H1 (cell line): ENCODE measurements around the gene C2orf72. TPM values are rescaled to one million over a fixed set of nuclear protein-coding genes. Genes with fewer than 3 reads are reported as not detected.

Experiments used
- CTCF ChIA-PET: fragments of 300-600 bp; sonication (Branson Sonifier 250); formaldehyde crosslinking; loops from one replicate; lab custom pipeline; 2021; ENCODE audit not compliant: partially characterized antibody; lab: Charles Lee
- POLR2A ChIA-PET: fragments of 300-600 bp; sonication (Branson Sonifier 250); formaldehyde crosslinking; loops from one replicate; lab custom pipeline; 2021; ENCODE audit warnings: inconsistent platforms; ENCODE audit not compliant: partially characterized antibody; lab: Charles Lee
- DNase-seq, 2 experiments: peaks; one replicate each; pipeline versions ENCODE4 v3.0.0 to v3.0.0-alpha.2; 2010 to 2022; ENCODE audit warnings: low spot score in 2 of 2, low read depth in 1 of 2, mixed read lengths in 1 of 2
- FAIRE-seq: peaks from 2 replicates; lab custom pipeline; 2011; peaks lifted over from hg19 to GRCh38; lab: Jason Lieb, UNC
- H2AFZ ChIP-seq: 2 replicates; pipeline ENCODE4 v1.8.1; 2012; ENCODE audit warnings: low read length, inconsistent platforms
- H2AK5ac ChIP-seq: 2 replicates; pipeline ENCODE4 v1.6.1; 2013; ENCODE audit warnings: low read depth, low read length
- H2BK120ac ChIP-seq: replicated peaks from 2 replicates; pipeline ENCODE3; 2013; ENCODE audit warnings: low read depth, low read length, inconsistent platforms
- H2BK12ac ChIP-seq: 2 replicates; pipeline ENCODE4 v1.6.1; 2013; ENCODE audit warnings: low read depth, low read length
- H2BK15ac ChIP-seq: 2 replicates; pipeline ENCODE4 v1.6.1; 2013; ENCODE audit warnings: low read length
- H2BK20ac ChIP-seq: 2 replicates; pipeline ENCODE4 v1.6.1; 2013; ENCODE audit warnings: low read length
- H2BK5ac ChIP-seq: 2 replicates; pipeline ENCODE4 v1.6.1; 2013; ENCODE audit warnings: low read depth, low read length
- H3K14ac ChIP-seq: 2 replicates; pipeline ENCODE4 v1.6.1; 2013; ENCODE audit warnings: inconsistent platforms; ENCODE audit not compliant: insufficient read length
- H3K18ac ChIP-seq: 2 replicates; pipeline ENCODE4 v1.6.1; 2013; ENCODE audit warnings: low read length; ENCODE audit errors: extremely low read depth
- H3K23ac ChIP-seq: 2 replicates; pipeline ENCODE4 v1.6.1; 2013; ENCODE audit warnings: inconsistent platforms; ENCODE audit not compliant: insufficient read length
- H3K23me2 ChIP-seq: 2 replicates; pipeline ENCODE4 v1.6.1; 2013; ENCODE audit warnings: low read depth, low read length
- H3K27ac ChIP-seq: 2 replicates; pipeline ENCODE4 v1.6.1; 2011; ENCODE audit warnings: low read depth, low read length, inconsistent platforms
- H3K27me3 ChIP-seq, 4 experiments: replicated peaks in 1 of 4; 1 replicate in 1 of 4; 2 replicates in 3 of 4; pipeline versions ENCODE4 v1.6.1 to v1.8.1; 2011 to 2013; ENCODE audit warnings: low read length in 3 of 4, mild to moderate bottlenecking in 3 of 4, inconsistent platforms in 2 of 4, mixed read lengths in 2 of 4, moderate library complexity in 1 of 4; ENCODE audit not compliant: control insufficient read depth in 3 of 4, insufficient read depth in 3 of 4; ENCODE audit errors: extremely low read depth in 1 of 4
- H3K36me3 ChIP-seq, 4 experiments: 2 replicates each; pipeline versions ENCODE4 v1.6.1 to v1.8.1; 2011 to 2013; ENCODE audit warnings: mild to moderate bottlenecking in 4 of 4, low read length in 3 of 4, moderate library complexity in 2 of 4, control low read depth in 1 of 4, inconsistent platforms in 1 of 4; ENCODE audit not compliant: insufficient read depth in 4 of 4, control insufficient read depth in 2 of 4
- H3K4ac ChIP-seq: replicated peaks from 2 replicates; pipeline ENCODE3; 2013; ENCODE audit warnings: low read length, low read depth, mixed read lengths, inconsistent platforms; ENCODE audit not compliant: insufficient read length
- H3K4me1 ChIP-seq, 4 experiments: replicated peaks in 1 of 4; 1 replicate in 1 of 4; 2 replicates in 3 of 4; pipeline versions ENCODE4 v1.6.1 to v1.8.1; 2011 to 2013; ENCODE audit warnings: low read length in 3 of 4, inconsistent platforms in 2 of 4, mixed read lengths in 1 of 4; ENCODE audit not compliant: insufficient read depth in 4 of 4, control insufficient read depth in 3 of 4
- H3K4me2 ChIP-seq, 2 experiments: 2 replicates each; pipeline versions ENCODE4 v1.6.1 to v1.8.1; 2011 to 2013; ENCODE audit warnings: low read depth in 2 of 2, low read length in 2 of 2, control low read depth in 1 of 2, inconsistent platforms in 1 of 2, mild to moderate bottlenecking in 1 of 2; ENCODE audit not compliant: insufficient read depth in 1 of 2
- H3K4me3 ChIP-seq, 4 experiments: fragments of 200-600, 300-600 bp in 1 of 4; sonication (generic), shearing (Covaris generic), sonication (Bioruptor Twin) in 1 of 4; 2 replicates each; pipeline versions ENCODE4 v1.5.1 to v1.8.1; 2011 to 2016; ENCODE audit warnings: low read length in 4 of 4, low read depth in 3 of 4, control low read depth in 2 of 4, inconsistent platforms in 2 of 4, mild to moderate bottlenecking in 2 of 4, mixed read lengths in 1 of 4, moderate library complexity in 1 of 4; ENCODE audit not compliant: insufficient read depth in 2 of 4; ENCODE audit errors: extremely low read depth in 1 of 4
- H3K56ac ChIP-seq: replicated peaks from 2 replicates; pipeline ENCODE3; 2013; ENCODE audit warnings: low read depth, mild to moderate bottlenecking, mixed read lengths, low read length, inconsistent platforms; ENCODE audit not compliant: insufficient read length
- H3K79me1 ChIP-seq: 2 replicates; pipeline ENCODE4 v1.6.1; 2013; ENCODE audit warnings: low read depth, low read length, control low read depth
- H3K79me2 ChIP-seq, 2 experiments: 2 replicates each; pipeline versions ENCODE4 v1.6.1 to v1.8.1; 2012 to 2013; ENCODE audit warnings: low read length in 2 of 2, mild to moderate bottlenecking in 2 of 2, inconsistent platforms in 1 of 2; ENCODE audit not compliant: insufficient read depth in 2 of 2, control insufficient read depth in 1 of 2
- H3K9ac ChIP-seq, 4 experiments: replicated peaks in 1 of 4; 1 replicate in 1 of 4; 2 replicates in 3 of 4; pipeline versions ENCODE4 v1.6.1 to v1.8.1; 2011 to 2013; ENCODE audit warnings: low read depth in 3 of 4, low read length in 3 of 4, control low read depth in 2 of 4, mild to moderate bottlenecking in 2 of 4, moderate library complexity in 2 of 4, inconsistent platforms in 1 of 4; ENCODE audit errors: extremely low read depth in 1 of 4
- H3K9me3 ChIP-seq, 2 experiments: 2 replicates each; pipeline versions ENCODE4 v1.6.1 to v1.8.1; 2012 to 2013; ENCODE audit warnings: mild to moderate bottlenecking in 2 of 2, moderate library complexity in 2 of 2, control low read depth in 1 of 2, inconsistent platforms in 1 of 2, low read depth in 1 of 2, low read length in 1 of 2, mixed read lengths in 1 of 2; ENCODE audit not compliant: insufficient read depth in 2 of 2
- H4K20me1 ChIP-seq, 2 experiments: replicated peaks in 1 of 2; 2 replicates each; pipeline versions ENCODE3 to v1.8.1; 2011 to 2013; ENCODE audit warnings: inconsistent platforms in 2 of 2, low read length in 2 of 2, mild to moderate bottlenecking in 1 of 2; ENCODE audit not compliant: insufficient read depth in 2 of 2, control insufficient read depth in 1 of 2
- H4K5ac ChIP-seq: 2 replicates; pipeline ENCODE4 v1.6.1; 2013; ENCODE audit warnings: low read length, low read depth, mixed read lengths, inconsistent platforms; ENCODE audit not compliant: insufficient read length
- H4K8ac ChIP-seq: 2 replicates; pipeline ENCODE4 v1.8.0; 2013; ENCODE audit warnings: mild to moderate bottlenecking, moderate library complexity, low read length, inconsistent platforms; ENCODE audit not compliant: insufficient read depth; ENCODE audit errors: extremely low read depth
- H4K91ac ChIP-seq: replicated peaks from 2 replicates; pipeline ENCODE3; 2013; ENCODE audit warnings: low read length, mixed read lengths, inconsistent platforms; ENCODE audit not compliant: insufficient read length
- BCL11A ChIP-seq, 2 experiments: IDR thresholded peaks; one replicate each; pipeline ENCODE4 v1.6.1; 2011; ENCODE audit warnings: low read depth in 2 of 2, low read length in 2 of 2, mild to moderate bottlenecking in 2 of 2
- CTBP2 ChIP-seq: IDR thresholded peaks from 2 replicates; pipeline ENCODE4 v1.7.0; 2011; ENCODE audit warnings: borderline replicate concordance, mild to moderate bottlenecking, moderate library complexity, mixed read lengths, low read length; ENCODE audit not compliant: insufficient read depth, insufficient read length
- FOSL1 ChIP-seq: IDR thresholded peaks from 2 replicates; pipeline ENCODE4 v1.6.1; 2011; ENCODE audit warnings: mild to moderate bottlenecking, low read depth, low read length, moderate library complexity; ENCODE audit not compliant: insufficient read depth
- RBBP5 ChIP-seq: IDR thresholded peaks from 2 replicates; pipeline ENCODE4 v1.7.1; 2012; ENCODE audit warnings: low read depth, mild to moderate bottlenecking, inconsistent platforms, low read length, moderate library complexity, borderline replicate concordance
- SP2 ChIP-seq: IDR thresholded peaks from 2 replicates; pipeline ENCODE4 v1.6.1; 2012; ENCODE audit warnings: mild to moderate bottlenecking, low read length, inconsistent platforms
- WGBS, 2 experiments: shearing (Covaris generic) in 1 of 2; methylation state at CpG; one replicate each; pipeline versions ENCODE4 v1.1.6 to v1.1.7; 2013 to 2015; ENCODE audit warnings: low lambda C conversion rate in 2 of 2, mixed read lengths in 2 of 2, inconsistent platforms in 1 of 2, low coverage in 1 of 2, missing lambda C conversion rate in 1 of 2; ENCODE audit not compliant: insufficient replicate concordance in 2 of 2, insufficient coverage in 1 of 2, insufficient read length in 1 of 2; ENCODE audit errors: extremely low coverage in 1 of 2, missing lambda C conversion rate in 1 of 2; 5-methylcytosine and 5-hydroxymethylcytosine counted together
- polyA plus RNA-seq, 7 experiments: library from polyadenylated mRNA; depleted of rRNA in 3 of 7; stranded (reverse) in 5 of 7; unstranded in 2 of 7; fragments of >200 nt in 5 of 7; fragments of 200-250 nt in 2 of 7; gene quantifications; 1 replicate in 5 of 7; 2 replicates in 1 of 7; 4 replicates in 1 of 7; pipeline versions ENCODE4 v1.2.1 to v1.2.3, GENCODE V29; 2011 to 2013; ENCODE audit warnings: missing spikeins in 2 of 7, mixed read lengths in 2 of 7
- total RNA-seq: library from RNA; stranded (reverse); fragmentation: NEBNext Ultra II Directional; extraction: Animal tissue kit (Norgen Biotek cat#: 25700); gene quantifications from 2 replicates; pipeline ENCODE4 v1.2.1, GENCODE V29; 2021

C2orf72 gene
- total and polyA plus RNA-seq, 2 of the 8 experiments (the other 6 are each of a cell fraction or from before 2014, with no cell fraction given): 1.1 to 1.7 TPM

GRCh38 chr2:230990899-230991150 is 46.5 kb upstream of the C2orf72 start:
- Histone ChIP-seq H3K4me1 (peaks cover 0 to 6% (median 1%) of the 10 kb centered on the region in 4 experiments; a peak in 4 of 7 replicates), H3K23ac (no peak overlapping the region), H2BK12ac (no peak overlapping the region), H3K79me1 (no peaks in the 10 kb centered on the region), H3K9ac (no peak overlapping the region), H3K23me2 (no peaks in the 10 kb centered on the region), H4K20me1 (no peaks in the 10 kb centered on the region), H2AK5ac (no peak overlapping the region), H3K27me3 (peaks cover 0 to 4% (median 2%) of the 10 kb centered on the region in 4 experiments; a peak in 2 of 7 replicates), H4K5ac (no peak overlapping the region), H4K8ac (no peak overlapping the region), H3K36me3 (no peaks in the 10 kb centered on the region), H3K4ac (no peak overlapping the region), H3K56ac (no peak overlapping the region), H3K27ac (no peak overlapping the region), H2BK5ac (no peak overlapping the region), H3K4me2 (no peak overlapping the region), H2BK20ac (no peak overlapping the region), H3K4me3 (no peak overlapping the region), H2BK120ac (no peak overlapping the region), H2AFZ (no peak overlapping the region), H3K79me2 (no peaks in the 10 kb centered on the region), H4K91ac (no peak overlapping the region), H3K9me3 (no peaks in the 10 kb centered on the region), H2BK15ac (no peak overlapping the region), H3K14ac (no peak overlapping the region), H3K18ac (no peak overlapping the region)
- WGBS, 2 experiments: 97% methylated on average over 21 of the region's 27 CpGs; no CpG with 5 or more reads in 1 of the 2 experiments
- no peak for TF ChIP-seq SP2
- no peak for TF ChIP-seq CTBP2
- TF ChIP-seq FOSL1: no peak
- TF ChIP-seq BCL11A (IDR thresholded peaks at IDR 0.05; ENCODE audit: low read depth in 2 of 2, low read length in 2 of 2): no peak
- no peak for TF ChIP-seq RBBP5
- FAIRE-seq (no peak), DNase-seq (no peak)
- CTCF ChIA-PET: interaction anchor here (1.3 to 11.0 kb wide), 3 partner anchors 65 to 90 kb away, joined by 5 to 136 read pairs (median 97); partner anchors contain the start of gene GPR55
- POLR2A ChIA-PET: interaction anchor here (1.1 kb wide), 1 partner anchor 9 kb away, joined by 4 read pairs; no protein-coding TSS in a partner anchor
